ENCODE data around the gene EPHB2. TPM values are rescaled to one million over a fixed set of nuclear protein-coding genes. Genes with fewer than 3 reads are reported as not detected.
A peak's percentile ranks its signal among the peaks of the same experiment; 100 is the strongest.

EPHB2 gene
- total RNA-seq, 2 donors from 2014 or later, result not detected

DNA sequence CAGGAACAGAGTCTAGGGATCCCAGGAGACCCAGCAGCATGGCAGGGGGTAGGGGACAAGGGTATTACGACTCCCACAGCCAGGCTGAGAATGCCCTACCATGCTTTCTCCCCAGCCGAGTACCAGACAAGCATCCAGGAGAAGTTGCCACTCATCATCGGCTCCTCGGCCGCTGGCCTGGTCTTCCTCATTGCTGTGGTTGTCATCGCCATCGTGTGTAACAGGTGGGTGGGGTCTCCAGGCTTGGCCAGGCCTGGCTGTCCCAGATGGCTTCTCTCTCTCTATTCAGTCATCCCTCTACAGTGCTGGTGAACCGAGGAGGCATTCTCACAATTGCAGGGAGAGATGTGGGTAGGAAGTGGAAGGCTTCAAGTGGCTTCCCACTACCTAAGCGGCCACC lies 184.7 kb downstream of the EPHB2 start:
- H3K27ac Mint-ChIP-seq, result no peak overlapping the region
- no peak for DNase-seq (ENCODE audit: low spot score in 2 of 2)
- no peaks in the 10 kb centered on the region for H3K36me3 Mint-ChIP-seq
- no peaks in the 10 kb centered on the region for H3K9me3 Mint-ChIP-seq
- ATAC-seq, result no peak

DNA sequence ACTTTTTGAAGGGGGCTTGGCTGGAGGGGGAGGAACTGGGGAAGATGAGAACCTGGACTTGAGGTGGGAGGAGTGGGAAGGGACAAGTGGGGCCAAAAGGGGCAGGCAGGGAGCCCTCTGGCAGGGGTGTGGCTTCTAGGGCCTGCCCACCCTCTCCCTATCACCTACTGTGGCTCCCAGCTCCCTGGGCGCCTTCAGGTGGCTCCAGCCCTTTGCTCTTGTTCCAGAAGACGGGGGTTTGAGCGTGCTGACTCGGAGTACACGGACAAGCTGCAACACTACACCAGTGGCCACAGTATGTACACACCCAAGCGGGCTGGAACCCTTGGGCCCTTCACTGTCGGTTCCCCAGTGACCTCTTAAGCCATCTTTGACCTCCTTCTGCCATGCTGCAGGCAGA lies 185.5 kb downstream of the EPHB2 start:
- DNase-seq (ENCODE audit: low spot score in 2 of 2) (no peak), ATAC-seq (no peak)
- Mint-ChIP-seq H3K27ac (no peak overlapping the region), H3K9me3 (no peaks in the 10 kb centered on the region), H3K36me3 (no peaks in the 10 kb centered on the region)

DNA sequence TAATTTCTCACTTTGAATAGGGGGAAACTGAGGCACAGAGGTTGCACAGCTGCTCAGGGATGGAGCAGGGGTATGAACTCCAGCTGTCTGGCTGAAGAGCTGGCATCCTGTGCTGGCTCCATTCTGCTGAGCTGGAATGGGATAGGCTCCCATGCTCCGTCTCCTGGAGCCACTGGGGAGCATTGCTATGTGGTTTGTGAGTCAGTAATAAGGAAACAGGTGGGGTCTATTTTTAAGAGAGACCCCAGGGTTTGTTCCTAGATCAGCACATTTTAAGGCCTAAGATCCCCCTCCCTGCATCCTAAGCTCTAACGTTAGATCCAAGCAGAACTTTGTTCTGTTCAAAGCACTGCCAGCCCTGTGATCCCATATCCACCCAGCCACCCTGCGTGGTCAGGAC lies 189.8 kb downstream of the EPHB2 start:
- H3K27ac Mint-ChIP-seq, result no peak overlapping the region
- ATAC-seq (no peak), DNase-seq (ENCODE audit: low spot score in 2 of 2) (no peak)
- H3K36me3 Mint-ChIP-seq, result no peaks in the 10 kb centered on the region
- H3K9me3 Mint-ChIP-seq, result no peaks in the 10 kb centered on the region

DNA sequence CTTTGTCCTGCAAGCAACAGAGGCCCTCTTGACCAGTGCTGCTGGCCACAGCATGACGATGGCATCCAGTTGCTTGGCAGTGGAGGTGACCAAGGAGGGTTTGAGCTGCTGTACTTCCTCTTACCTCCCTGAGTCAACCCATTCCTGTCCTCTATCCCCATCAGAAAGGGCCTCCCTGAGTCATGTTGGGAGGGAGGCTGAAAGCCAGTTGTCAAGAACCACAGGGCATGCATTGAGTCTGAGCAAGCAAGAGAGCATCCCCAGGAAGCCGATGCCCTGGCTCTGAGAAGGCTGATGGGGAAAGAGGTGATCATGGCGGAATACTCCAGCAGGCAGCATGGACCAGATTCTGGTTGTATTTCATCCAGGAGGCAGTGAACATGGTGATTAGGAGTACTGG lies 192.5 kb downstream of the EPHB2 start:
- ATAC-seq (no peak), DNase-seq (ENCODE audit: low spot score in 2 of 2) (no peak)
- H3K9me3 Mint-ChIP-seq, result no peaks in the 10 kb centered on the region
- H3K27ac Mint-ChIP-seq, result no peak overlapping the region
- H3K36me3 Mint-ChIP-seq, result no peaks in the 10 kb centered on the region

DNA sequence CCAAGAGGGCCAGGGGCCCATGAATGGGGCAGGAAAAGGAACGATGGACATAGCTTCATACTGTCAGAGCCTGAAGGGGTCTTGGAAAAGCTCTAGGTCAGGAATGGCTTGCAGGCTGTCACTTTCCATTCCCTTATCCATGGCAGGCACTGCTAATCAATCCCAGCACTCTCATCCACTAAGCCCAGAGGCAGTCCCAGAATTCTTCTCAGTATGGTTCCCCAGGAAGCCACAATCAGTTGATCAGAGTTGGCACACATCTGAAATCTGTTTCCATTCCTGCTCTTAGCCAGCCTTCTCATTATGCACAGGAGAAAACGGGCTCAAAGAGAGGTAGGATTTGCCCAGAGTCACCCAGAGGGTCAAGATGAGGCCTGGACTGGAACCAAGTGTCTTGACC lies 196.3 kb downstream of the EPHB2 start:
- DNase-seq (ENCODE audit: low spot score in 2 of 2), result no peak
- ATAC-seq, result no peak
- Mint-ChIP-seq H3K36me3 (no peaks in the 10 kb centered on the region), H3K9me3 (no peaks in the 10 kb centered on the region), H3K27ac (no peak overlapping the region)

DNA sequence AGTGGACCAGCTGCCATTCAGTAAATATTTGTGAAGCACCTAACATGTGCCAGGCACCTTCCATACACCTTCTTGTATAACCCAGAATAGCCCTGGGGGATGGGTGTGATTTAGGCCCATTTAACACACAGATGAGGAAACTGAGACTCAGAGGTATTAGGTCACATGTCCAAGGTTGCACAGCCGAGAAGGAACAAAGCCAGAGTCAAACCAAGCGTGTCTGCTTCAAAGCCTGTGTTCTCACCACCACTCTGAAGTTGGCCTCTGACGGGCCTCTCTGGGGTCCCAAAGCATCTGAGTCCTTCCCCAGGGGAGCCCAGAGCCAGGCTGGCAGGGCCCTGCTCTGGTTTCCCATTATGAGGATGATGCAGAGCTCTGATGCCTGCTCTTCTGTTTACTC lies 196.9 kb downstream of the EPHB2 start:
- H3K27ac Mint-ChIP-seq, result no peak overlapping the region
- ATAC-seq, result no peak
- H3K36me3 Mint-ChIP-seq, result no peaks in the 10 kb centered on the region
- no peak for DNase-seq (ENCODE audit: low spot score in 2 of 2)
- H3K9me3 Mint-ChIP-seq, result no peaks in the 10 kb centered on the region

DNA sequence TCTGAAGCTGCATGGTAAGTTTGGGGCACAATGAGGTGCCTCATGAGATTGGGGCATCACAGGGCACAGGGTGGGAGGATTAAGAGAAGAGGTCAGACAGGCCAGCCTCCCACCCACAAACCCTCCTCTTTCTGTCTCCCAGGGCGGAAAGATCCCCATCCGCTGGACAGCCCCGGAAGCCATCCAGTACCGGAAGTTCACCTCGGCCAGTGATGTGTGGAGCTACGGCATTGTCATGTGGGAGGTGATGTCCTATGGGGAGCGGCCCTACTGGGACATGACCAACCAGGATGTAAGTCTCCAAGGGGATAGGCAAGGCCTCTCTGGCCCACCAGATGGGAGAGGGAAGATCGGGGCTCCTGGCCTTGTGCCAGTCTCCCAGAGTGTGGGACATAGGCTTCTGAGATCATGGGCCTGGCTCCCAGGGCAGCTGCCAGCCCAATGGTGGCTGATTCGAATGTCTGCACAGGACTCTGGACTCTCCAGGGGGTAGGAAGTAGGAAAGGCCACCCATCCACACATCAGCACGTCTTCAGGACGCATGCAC lies 198.3 kb downstream of the EPHB2 start:
- Mint-ChIP-seq H3K27ac (no peak overlapping the region), H3K9me3 (no peaks in the 10 kb centered on the region), H3K36me3 (no peaks in the 10 kb centered on the region)
- DNase-seq (ENCODE audit: low spot score in 2 of 2), result no peak
- ATAC-seq, result no peak

DNA sequence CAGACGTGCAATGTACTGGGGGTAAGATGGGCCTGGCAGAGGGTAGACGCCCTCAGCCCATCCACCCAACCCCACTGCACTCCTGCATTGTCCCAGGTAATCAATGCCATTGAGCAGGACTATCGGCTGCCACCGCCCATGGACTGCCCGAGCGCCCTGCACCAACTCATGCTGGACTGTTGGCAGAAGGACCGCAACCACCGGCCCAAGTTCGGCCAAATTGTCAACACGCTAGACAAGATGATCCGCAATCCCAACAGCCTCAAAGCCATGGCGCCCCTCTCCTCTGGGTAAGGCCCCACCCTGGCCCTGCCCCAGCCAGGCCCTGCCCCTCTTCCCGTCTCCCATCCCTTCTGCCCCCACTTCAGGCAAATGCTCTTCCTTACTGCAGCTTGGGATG lies 199.6 kb downstream of the EPHB2 start:
- DNase-seq (ENCODE audit: low spot score in 2 of 2) (no peak), ATAC-seq (no peak)
- no peaks in the 10 kb centered on the region for H3K9me3 Mint-ChIP-seq
- no peaks in the 10 kb centered on the region for H3K36me3 Mint-ChIP-seq
- H3K27ac Mint-ChIP-seq, result no peak overlapping the region

DNA sequence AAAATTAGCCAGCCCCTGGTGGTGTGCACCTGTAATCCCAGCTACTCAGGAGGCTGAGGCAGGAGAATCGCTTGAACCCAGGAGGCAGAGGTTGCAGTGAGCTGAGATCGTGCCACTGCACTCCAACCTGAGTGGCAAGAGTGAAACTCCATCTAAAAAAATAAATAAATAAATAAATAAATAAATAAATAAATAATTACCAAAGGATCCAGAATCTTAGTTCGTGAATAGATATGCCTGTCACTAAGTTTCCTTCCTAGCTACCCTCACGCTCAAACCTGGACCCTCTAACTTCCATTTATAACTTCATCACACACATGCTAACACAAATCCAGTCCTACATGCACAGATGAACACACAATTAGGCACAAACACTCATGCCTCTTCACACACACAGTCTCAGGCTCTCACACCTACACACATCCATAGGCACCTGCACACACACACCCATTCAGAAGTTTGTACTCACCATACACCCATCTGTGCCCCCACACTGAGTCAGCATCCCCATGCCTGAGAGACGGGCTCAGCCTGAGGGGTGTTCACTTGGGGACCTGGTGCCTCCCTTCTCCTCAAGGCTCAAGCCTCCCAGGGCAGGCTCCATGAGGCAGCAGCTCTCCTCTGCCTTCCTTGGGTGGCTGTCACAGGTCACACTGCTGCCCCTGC lies 200.5 kb downstream of the EPHB2 start:
- H3K27ac Mint-ChIP-seq, result no peak overlapping the region
- no peaks in the 10 kb centered on the region for H3K36me3 Mint-ChIP-seq
- DNase-seq (ENCODE audit: low spot score in 2 of 2), result no peak
- no peaks in the 10 kb centered on the region for H3K9me3 Mint-ChIP-seq
- ATAC-seq, result no peak

DNA sequence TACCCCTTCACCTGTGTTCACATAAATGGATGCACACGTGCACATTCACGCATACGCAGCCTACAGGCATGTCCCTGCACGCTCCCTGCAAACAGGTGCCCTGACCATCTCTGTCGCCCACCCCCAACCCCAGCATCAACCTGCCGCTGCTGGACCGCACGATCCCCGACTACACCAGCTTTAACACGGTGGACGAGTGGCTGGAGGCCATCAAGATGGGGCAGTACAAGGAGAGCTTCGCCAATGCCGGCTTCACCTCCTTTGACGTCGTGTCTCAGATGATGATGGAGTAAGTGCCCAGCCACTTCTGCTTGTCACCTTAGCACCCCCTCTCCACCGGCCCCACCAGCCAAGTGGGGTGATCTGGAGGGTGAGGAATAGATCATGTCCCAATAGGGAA lies 201.7 kb downstream of the EPHB2 start:
- ATAC-seq (no peak), DNase-seq (ENCODE audit: low spot score in 2 of 2) (no peak)
- Mint-ChIP-seq H3K27ac (no peak overlapping the region), H3K9me3 (no peaks in the 10 kb centered on the region), H3K36me3 (no peaks in the 10 kb centered on the region)

DNA sequence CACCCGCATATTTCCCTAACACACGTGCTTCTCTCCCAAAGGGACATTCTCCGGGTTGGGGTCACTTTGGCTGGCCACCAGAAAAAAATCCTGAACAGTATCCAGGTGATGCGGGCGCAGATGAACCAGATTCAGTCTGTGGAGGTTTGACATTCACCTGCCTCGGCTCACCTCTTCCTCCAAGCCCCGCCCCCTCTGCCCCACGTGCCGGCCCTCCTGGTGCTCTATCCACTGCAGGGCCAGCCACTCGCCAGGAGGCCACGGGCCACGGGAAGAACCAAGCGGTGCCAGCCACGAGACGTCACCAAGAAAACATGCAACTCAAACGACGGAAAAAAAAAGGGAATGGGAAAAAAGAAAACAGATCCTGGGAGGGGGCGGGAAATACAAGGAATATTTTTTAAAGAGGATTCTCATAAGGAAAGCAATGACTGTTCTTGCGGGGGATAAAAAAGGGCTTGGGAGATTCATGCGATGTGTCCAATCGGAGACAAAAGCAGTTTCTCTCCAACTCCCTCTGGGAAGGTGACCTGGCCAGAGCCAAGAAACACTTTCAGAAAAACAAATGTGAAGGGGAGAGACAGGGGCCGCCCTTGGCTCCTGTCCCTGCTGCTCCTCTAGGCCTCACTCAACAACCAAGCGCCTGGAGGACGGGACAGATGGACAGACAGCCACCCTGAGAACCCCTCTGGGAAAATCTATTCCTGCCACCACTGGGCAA lies 202.9 kb downstream of the EPHB2 start:
- Mint-ChIP-seq H3K36me3 (no peaks in the 10 kb centered on the region), H3K27ac (no peak overlapping the region), H3K9me3 (no peaks in the 10 kb centered on the region)
- ATAC-seq (no peak), DNase-seq (ENCODE audit: low spot score in 2 of 2) (no peak)

DNA sequence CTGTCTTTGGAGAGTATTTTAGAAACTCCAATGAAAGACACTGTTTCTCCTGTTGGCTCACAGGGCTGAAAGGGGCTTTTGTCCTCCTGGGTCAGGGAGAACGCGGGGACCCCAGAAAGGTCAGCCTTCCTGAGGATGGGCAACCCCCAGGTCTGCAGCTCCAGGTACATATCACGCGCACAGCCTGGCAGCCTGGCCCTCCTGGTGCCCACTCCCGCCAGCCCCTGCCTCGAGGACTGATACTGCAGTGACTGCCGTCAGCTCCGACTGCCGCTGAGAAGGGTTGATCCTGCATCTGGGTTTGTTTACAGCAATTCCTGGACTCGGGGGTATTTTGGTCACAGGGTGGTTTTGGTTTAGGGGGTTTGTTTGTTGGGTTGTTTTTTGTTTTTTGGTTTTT lies 203.5 kb downstream of the EPHB2 start:
- Mint-ChIP-seq H3K36me3 (no peaks in the 10 kb centered on the region), H3K27ac (no peak overlapping the region), H3K9me3 (no peaks in the 10 kb centered on the region)
- DNase-seq (ENCODE audit: low spot score in 2 of 2) (no peak), ATAC-seq (no peak)

DNA sequence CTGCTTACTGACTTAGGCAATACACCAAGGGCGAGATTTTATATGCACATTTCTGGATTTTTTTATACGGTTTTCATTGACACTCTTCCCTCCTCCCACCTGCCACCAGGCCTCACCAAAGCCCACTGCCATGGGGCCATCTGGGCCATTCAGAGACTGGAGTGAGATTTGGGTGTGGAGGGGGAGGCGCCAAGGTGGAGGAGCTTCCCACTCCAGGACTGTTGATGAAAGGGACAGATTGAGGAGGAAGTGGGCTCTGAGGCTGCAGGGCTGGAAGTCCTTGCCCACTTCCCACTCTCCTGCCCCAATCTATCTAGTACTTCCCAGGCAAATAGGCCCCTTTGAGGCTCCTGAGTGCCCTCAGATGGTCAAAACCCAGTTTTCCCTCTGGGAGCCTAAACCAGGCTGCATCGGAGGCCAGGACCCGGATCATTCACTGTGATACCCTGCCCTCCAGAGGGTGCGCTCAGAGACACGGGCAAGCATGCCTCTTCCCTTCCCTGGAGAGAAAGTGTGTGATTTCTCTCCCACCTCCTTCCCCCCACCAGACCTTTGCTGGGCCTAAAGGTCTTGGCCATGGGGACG lies 204.1 kb downstream of the EPHB2 start:
- Mint-ChIP-seq H3K9me3 (no peaks in the 10 kb centered on the region), H3K27ac (peak overlapping the region in 1 of 2 donors; percentile 15), H3K36me3 (no peaks in the 10 kb centered on the region)
- ATAC-seq (no peak), DNase-seq (ENCODE audit: low spot score in 2 of 2) (no peak)

DNA sequence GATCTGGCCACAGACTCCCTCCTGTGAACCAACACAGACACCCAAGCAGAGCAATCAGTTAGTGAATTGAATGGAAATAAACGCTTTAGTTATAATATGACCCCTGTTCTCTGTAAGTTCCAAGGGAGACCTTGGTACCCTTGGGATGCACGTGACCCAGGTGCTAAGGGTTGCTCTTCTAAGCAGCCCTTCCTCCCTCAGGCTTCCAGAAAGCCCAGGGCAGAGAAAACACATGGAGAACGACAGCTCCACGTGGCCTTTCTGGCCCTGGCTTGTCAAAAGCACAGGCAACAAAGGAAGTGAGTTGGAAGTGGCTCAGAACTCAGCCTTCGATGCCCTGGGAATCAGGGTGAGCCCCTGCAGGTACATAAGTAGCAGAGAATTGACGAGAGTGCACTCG lies 204.6 kb downstream of the EPHB2 start:
- ATAC-seq, result no peak
- H3K36me3 Mint-ChIP-seq, result no peaks in the 10 kb centered on the region
- H3K27ac Mint-ChIP-seq, result peak overlapping the region in 1 of 2 donors; percentile 15
- DNase-seq (ENCODE audit: low spot score in 2 of 2), result no peak
- H3K9me3 Mint-ChIP-seq, result no peaks in the 10 kb centered on the region

DNA sequence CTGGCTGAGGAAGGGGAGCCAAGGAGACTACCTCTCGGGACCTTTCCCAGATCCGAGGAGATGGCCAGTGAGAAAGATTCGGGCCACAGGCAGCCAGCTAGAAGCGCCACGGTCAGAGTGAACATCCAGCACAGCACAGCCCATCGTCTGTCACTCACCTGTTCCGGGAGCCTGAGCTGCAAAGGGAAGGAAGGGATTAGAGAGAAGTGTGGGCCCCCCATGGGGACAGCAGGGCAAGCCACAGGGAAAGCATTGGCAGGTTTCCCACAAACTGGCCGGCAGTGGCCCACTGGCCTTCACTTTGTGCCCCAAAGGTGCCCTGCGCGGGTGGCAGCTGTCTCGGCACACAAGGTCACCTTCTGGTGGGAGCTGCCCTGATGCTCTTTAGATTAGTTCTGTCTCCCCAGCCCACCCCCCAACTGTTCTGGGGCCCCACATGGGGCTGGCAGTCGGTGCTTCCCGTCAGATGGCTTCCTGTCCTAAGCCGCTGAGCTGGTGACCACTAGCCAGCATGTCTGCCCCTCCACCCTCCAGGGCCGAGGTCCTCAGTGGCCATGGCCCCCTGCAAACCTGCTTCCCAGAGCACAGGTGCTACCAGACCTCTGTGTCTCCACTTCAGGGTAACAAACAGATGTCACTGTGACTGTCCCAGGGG lies 205.3 kb downstream of the EPHB2 start:
- no peak for ATAC-seq
- Mint-ChIP-seq H3K27ac (no peak overlapping the region), H3K9me3 (no peaks in the 10 kb centered on the region), H3K36me3 (no peaks in the 10 kb centered on the region)
- DNase-seq (ENCODE audit: low spot score in 2 of 2), result no peak

DNA sequence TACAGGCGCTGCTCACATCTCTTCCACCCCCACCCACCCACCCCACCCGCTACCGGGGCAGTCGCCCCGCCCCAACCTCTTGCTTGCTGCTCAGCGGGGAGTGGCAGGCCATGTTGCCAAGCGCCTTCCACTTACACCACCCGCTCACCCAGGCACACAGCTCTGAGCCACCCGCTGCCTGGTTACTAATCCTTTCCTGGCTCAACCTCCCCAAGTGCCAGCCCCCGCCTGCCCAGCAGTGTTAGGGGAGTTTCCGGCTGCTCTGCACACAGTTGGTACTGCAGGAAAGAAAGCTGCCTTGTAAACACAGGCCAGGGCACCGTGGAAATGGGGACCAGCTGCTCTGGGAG lies 205.8 kb downstream of the EPHB2 start:
- DNase-seq (ENCODE audit: low spot score in 2 of 2), result no peak
- Mint-ChIP-seq H3K9me3 (no peaks in the 10 kb centered on the region), H3K36me3 (no peaks in the 10 kb centered on the region), H3K27ac (no peak overlapping the region)
- ATAC-seq, result no peak

DNA sequence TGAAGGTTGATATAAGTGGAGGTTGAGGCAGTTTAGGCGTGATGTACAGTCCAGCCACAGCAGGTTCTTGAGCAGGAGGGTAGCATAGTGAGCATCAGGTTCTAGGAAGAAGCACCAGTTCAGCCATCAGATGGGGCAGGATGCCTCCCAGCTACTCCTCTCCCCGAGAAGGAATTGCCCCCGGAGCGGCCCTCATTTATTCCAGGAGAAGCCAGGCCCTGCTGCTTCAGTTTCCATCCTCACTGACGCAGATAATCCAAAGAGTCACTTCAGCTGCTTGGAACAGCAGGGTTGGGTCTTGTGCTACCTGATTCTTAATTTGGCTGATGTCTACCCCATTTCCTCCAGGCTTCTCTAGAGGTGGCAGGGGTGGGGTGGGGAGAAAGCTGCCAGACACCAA lies 207.3 kb downstream of the EPHB2 start:
- ATAC-seq (no peak), DNase-seq (ENCODE audit: low spot score in 2 of 2) (no peak)
- H3K27ac Mint-ChIP-seq, result no peak overlapping the region
- H3K9me3 Mint-ChIP-seq, result no peaks in the 10 kb centered on the region
- no peaks in the 10 kb centered on the region for H3K36me3 Mint-ChIP-seq

All from activated naive CD4-positive, alpha-beta T cell treated with anti-CD3 and anti-CD28 coated beads, Interleukin-2, amount 50 U/mL, for 72 hours (primary cell).